ENCODE measurements around the gene RND1. TPM values are rescaled to one million over a fixed set of nuclear protein-coding genes. Genes with fewer than 3 reads are reported as not detected.

The RND1 gene
- total RNA-seq, 2 experiments from 2014 or later, result 4.8 to 5.7 TPM

DNA sequence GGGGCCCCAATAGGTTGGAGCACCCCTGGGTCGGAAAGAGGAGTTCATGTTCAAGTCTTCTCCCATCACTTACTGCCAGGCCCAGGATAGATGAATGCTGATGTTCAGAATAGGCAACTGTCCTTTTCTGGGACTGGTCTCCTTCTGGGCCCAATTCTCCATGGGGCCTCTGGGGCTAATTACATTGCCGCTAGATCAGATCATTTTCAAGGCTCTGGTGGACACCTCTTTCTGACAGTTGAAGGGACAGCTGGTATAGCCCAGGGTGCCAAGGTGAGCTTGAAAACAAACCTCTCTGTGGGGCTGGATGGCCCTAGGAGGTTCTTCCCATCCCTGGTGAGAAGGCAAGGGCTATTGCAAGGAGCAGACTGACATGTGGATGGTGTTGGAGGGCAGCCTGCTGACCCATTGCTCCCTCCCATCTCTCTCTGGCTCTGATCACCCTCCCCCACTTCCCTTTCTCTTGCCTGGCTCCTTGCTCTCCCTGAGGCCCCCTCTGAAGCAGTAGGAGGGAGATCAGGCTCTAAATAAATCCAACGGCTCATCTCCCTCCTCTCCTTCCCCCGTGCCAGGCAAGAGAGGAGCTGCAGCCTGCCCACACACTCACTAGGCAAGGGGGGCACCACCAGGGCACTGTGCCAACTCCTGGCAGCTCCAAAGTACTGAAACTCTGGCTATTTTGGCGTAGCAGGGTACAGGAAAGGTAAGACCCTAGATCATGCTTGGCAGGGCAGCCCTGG lies 45.5 kb downstream of the RND1 start:
- Histone ChIP-seq H3K36me3 (ENCODE audit: insufficient read depth, low read length) (no peaks in the 10 kb centered on the region), H3K4me1 (ENCODE audit: insufficient read depth, low read length) (peaks cover 42% of the 10 kb centered on the region), H3K27me3 (ENCODE audit: control insufficient read depth in 1 of 2, insufficient read depth in 2 of 2, low read length in 2 of 2) (no peaks in the 10 kb centered on the region), H3K27ac (ENCODE audit: low read depth in 1 of 2, low read length in 2 of 2) (no peak overlapping the region), H3K4me3 (ENCODE audit: low read length) (no peak overlapping the region), H3K9me3 (ENCODE audit: control insufficient read depth in 1 of 2, insufficient read depth in 1 of 2, low read length in 2 of 2) (no peaks in the 10 kb centered on the region)
- Mint-ChIP-seq H3K27me3 (no peaks in the 10 kb centered on the region), H3K36me3 (ENCODE audit: low read depth) (no peaks in the 10 kb centered on the region), H3K4me1 (ENCODE audit: low read depth) (peaks cover 36% of the 10 kb centered on the region), H3K27ac (no peak overlapping the region), H3K4me3 (peak overlapping the region; percentile 93), H3K9me3 (no peaks in the 10 kb centered on the region)
- TF ChIP-seq, protein P1, sequence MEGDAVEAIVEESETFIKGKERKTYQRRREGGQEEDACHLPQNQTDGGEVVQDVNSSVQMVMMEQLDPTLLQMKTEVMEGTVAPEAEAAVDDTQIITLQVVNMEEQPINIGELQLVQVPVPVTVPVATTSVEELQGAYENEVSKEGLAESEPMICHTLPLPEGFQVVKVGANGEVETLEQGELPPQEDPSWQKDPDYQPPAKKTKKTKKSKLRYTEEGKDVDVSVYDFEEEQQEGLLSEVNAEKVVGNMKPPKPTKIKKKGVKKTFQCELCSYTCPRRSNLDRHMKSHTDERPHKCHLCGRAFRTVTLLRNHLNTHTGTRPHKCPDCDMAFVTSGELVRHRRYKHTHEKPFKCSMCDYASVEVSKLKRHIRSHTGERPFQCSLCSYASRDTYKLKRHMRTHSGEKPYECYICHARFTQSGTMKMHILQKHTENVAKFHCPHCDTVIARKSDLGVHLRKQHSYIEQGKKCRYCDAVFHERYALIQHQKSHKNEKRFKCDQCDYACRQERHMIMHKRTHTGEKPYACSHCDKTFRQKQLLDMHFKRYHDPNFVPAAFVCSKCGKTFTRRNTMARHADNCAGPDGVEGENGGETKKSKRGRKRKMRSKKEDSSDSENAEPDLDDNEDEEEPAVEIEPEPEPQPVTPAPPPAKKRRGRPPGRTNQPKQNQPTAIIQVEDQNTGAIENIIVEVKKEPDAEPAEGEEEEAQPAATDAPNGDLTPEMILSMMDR (IDR thresholded peaks at IDR 0.05), result no peak
- ChIA-PET POLR2A (interaction anchor here (1.5 to 2.3 kb wide), 2 partner anchors 31 to 161 kb away, joined by 4 to 7 read pairs; partner anchors contain the start of gene DDX23), CTCF (no interaction called here)
- intact Hi-C loops (cut with DNase I, micrococcal nuclease), result no loop called here
- no peak for ATAC-seq (ENCODE audit: poor library complexity)
- DNase-seq, result no peak

DNA sequence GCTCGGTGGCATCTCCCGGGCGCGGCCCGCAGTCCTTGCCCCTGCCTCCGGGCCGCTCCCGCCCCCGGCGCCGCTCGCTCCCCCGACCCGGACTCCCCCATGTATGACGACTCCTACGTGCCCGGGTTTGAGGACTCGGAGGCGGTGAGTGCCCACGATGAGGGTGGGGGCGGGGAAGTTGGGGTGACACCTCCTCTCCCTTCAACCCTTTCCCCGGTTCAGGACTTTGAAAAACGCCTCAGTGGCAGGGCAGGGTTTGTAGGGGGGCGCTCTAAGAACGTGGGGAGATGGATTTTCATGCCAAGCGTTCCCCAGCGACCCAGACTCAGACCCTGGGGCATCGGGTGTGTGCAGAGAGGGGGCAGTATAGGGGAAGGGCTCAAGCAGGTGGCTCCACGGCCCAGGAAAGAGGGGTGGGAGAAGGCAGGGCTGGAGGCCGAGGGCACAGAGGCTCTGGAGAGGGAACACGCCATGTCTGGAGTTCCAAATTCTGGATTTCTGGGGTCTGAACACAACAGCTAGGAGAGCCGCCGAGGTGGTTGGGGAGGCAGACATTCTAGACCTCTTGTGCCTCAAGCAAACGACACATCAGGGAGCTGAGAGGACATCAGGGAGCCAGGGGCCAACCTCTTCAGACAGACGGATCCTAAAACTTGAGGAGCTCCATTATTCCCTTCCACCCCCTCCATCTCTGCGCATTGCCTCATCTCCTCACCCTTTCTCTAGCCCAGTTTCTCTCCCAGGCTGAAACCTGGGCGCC lies 46.7 kb downstream of the RND1 start:
- H3K27me3 ChIP-seq (ENCODE audit: control insufficient read depth in 1 of 2, insufficient read depth in 2 of 2, low read length in 2 of 2), result no peaks in the 10 kb centered on the region
- Mint-ChIP-seq H3K27ac (peak overlapping the region; percentile 28), H3K36me3 (ENCODE audit: low read depth) (no peaks in the 10 kb centered on the region), H3K27me3 (no peaks in the 10 kb centered on the region), H3K4me1 (ENCODE audit: low read depth) (peaks cover 39% of the 10 kb centered on the region), H3K9me3 (no peaks in the 10 kb centered on the region), H3K4me3 (peak overlapping the region; percentile 93)
- H3K9me3 ChIP-seq (ENCODE audit: control insufficient read depth in 1 of 2, insufficient read depth in 1 of 2, low read length in 2 of 2), result no peaks in the 10 kb centered on the region
- ChIA-PET POLR2A (interaction anchor here (2.3 kb wide), 1 partner anchor 32 kb away, joined by 7 read pairs; the partner anchor contains the start of gene DDX23), CTCF (no interaction called here)
- peaks cover 50% of the 10 kb centered on the region for H3K4me1 ChIP-seq (ENCODE audit: insufficient read depth, low read length)
- DNase-seq, result peak in 8 of 14 experiments; percentile 17 to 44 (median 31)
- intact Hi-C loops (cut with DNase I, micrococcal nuclease), result no loop called here
- no peaks in the 10 kb centered on the region for H3K36me3 ChIP-seq (ENCODE audit: insufficient read depth, low read length)
- peak overlapping the region; percentile 82 for H3K4me3 ChIP-seq (ENCODE audit: low read length)
- ATAC-seq (ENCODE audit: poor library complexity), result peak; percentile 16
- TF ChIP-seq, protein P1 (IDR thresholded peaks at IDR 0.05), result peak; percentile 19
- H3K27ac ChIP-seq (ENCODE audit: low read depth in 1 of 2, low read length in 2 of 2), result no peak overlapping the region

DNA sequence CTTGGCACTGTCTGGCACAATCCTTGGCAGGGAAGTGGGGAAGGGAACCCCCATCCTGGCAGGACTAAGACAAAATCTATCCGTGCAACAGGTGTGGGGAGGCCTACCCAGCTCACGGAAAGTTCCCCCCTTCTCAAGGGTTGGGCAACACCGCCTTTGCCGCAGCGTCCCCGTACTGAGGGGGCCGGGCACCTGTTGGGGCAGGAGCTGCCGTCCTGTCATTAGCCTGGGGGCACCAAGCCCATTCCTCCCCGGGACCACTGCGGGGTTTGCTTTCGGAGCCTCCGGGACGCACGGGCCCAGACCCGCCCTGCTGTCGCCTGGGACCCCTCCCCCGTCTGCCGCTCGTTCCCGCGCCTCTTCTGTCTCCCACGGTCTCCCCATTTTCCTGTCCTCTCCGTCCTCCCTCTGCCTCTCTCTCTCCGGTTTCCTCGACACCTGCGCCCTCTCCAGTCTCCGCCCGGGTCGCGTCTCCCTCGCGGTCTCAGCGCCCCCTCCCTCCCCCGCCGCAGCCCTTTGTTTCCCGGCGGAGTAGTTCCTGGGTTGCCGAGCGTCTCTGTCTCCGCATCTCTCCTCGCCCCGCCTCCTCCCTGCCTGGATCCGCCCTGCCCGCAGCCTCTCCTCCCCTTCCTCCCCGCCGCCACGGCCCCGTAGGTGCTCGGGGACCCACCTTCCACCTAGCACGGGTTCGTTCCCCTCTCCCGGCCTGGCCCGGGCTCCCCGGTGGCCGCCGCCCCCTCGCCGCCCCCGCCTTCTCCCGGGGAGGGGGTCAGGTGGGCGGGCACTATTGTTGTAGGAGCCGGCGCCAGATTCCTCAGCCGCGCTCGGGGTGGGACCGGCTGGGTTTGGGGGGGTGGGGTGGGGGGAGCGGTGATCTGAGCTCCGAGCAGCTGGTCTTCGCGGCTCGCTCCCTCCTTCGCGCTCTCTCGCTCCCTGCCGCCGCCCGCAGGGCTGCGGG lies 47.5 kb downstream of the RND1 start, which contains the start of gene CACNB3:
Gene CACNB3, plus strand, starts transcription at position 624 of the 958 bp plus-strand sequence. CDS start 434 bp downstream, outside the sequence.
- peaks cover 39% of the 10 kb centered on the region for H3K4me1 Mint-ChIP-seq (ENCODE audit: low read depth)
- ChIA-PET POLR2A (interaction anchor here (2.3 kb wide), 1 partner anchor 33 kb away, joined by 7 read pairs; the partner anchor contains the start of gene DDX23), CTCF (interaction anchor here (0.6 kb wide), 1 partner anchor 275 kb away, joined by 3 read pairs; no protein-coding TSS in a partner anchor)
- H3K4me1 ChIP-seq (ENCODE audit: insufficient read depth, low read length), result peaks cover 51% of the 10 kb centered on the region
- no peak within 1 kb of the TSS for H3K27ac ChIP-seq (ENCODE audit: low read depth in 1 of 2, low read length in 2 of 2)
- peak within 1 kb of the TSS; percentile 82 for H3K4me3 ChIP-seq (ENCODE audit: low read length)
- no peaks in the 10 kb centered on the region for H3K36me3 ChIP-seq (ENCODE audit: insufficient read depth, low read length)
- peak; percentile 55 to 88 (median 78) for DNase-seq
- ATAC-seq (ENCODE audit: poor library complexity), result peak; percentile 76
- H3K4me3 Mint-ChIP-seq, result peak within 1 kb of the TSS; percentile 93
- intact Hi-C loops (cut with DNase I, micrococcal nuclease), result no loop called here
- TF ChIP-seq, protein P1 (IDR thresholded peaks at IDR 0.05), result no peak
- H3K27ac Mint-ChIP-seq, result peak within 1 kb of the TSS; percentile 28
- no peaks in the 10 kb centered on the region for H3K9me3 ChIP-seq (ENCODE audit: control insufficient read depth in 1 of 2, insufficient read depth in 1 of 2, low read length in 2 of 2)
- H3K27me3 ChIP-seq (ENCODE audit: control insufficient read depth in 1 of 2, insufficient read depth in 2 of 2, low read length in 2 of 2), result no peaks in the 10 kb centered on the region
- no peaks in the 10 kb centered on the region for H3K36me3 Mint-ChIP-seq (ENCODE audit: low read depth)
- H3K9me3 Mint-ChIP-seq, result no peaks in the 10 kb centered on the region
- H3K27me3 Mint-ChIP-seq, result no peaks in the 10 kb centered on the region

All from CD4-positive, alpha-beta T cell (primary cell).